Measurements from ENCODE around the gene SCNN1A.

Gene SCNN1A

DNA sequence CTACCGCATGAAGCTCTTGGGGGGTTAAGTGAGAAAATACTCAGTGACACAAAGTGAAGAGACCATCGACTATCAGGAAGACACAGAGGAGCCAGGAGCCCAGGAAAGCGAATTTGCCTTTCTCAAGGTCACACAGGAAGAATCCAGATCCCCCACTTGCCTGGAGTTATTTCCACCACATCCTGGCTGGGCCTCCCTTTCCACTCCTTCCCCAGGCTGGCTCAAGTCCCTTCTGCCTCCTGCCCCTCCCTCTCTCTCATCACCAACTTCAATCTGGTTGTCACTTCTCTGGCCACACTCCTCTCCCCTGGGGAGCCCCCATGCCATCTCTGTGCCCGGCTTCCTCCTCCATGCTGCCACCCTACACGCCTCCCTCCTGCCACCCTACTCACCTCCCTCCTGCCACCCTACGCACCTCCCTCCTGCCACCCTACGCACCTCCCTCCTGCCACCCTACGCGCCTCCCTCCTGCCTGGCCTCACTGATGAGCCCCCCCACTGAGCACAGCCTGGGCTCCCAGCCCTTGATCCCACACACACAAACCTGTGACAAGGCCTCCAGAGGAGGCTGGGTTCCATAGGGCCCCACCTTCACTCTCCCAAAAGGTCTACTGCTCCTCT is 6.3 kb downstream of the SCNN1A start:
- no peak for DNase-seq (ENCODE audit: low read depth)

DNA sequence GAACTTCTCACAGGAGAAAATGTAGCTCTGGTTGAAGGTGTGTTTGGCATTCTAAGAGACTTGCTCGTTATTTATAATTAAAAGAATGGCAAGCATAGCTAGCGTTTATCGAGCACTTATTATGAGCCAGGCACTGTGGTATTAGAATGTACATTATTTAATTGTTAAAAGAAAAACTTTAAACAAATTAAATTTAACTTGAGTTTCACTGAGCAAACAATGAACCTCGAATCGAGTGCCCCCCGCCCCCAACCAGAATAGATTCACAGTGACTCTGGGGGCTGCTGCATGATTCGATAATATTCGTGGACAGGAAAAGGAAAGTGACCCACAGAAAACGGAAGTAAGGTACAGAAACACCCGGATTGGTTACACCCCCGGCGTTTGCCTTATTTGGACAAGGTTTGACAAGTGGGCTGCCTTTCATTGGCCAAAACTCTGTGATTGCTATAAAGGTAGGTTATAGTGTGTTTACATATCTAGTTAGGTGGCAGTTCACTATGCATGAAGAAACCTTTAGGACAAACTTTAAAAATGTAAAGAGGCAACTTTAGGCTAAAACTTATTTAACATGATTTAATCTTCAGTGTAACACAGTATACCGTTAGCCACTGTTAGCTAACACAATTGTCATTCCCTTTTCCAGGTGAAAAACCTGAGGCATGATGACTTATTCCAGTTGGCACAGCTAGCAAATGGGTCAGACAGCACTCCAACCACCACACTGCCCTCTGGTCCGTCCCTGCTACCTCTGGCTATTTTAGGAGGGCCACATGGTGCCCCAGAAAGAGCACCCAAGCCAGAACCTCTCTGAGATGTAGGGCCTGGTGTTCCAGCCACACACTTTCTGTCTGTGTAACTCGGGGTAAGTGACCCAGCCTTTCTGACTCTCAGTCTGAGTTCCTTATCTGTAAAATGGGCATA is 7.1 kb downstream of the SCNN1A start:
- DNase-seq (ENCODE audit: low read depth), result no peak

GRCh38 chr12:6367065-6367968 is 8.0 kb downstream of the SCNN1A start:
- DNase-seq (ENCODE audit: low read depth), result no peak

- no peak for DNase-seq (ENCODE audit: low read depth)
Observed at GRCh38 chr12:6364044-6364374, 11.4 kb downstream of the SCNN1A start.

- DNase-seq (ENCODE audit: low read depth), result peak; percentile 45
Observed at GRCh38 chr12:6363330-6364043, 11.9 kb downstream of the SCNN1A start.

GRCh38 chr12:6363010-6363329 is 12.4 kb downstream of the SCNN1A start:
- no peak for DNase-seq (ENCODE audit: low read depth)

GRCh38 chr12:6362403-6362802 is 13.0 kb downstream of the SCNN1A start:
- DNase-seq (ENCODE audit: low read depth), result no peak

DNA sequence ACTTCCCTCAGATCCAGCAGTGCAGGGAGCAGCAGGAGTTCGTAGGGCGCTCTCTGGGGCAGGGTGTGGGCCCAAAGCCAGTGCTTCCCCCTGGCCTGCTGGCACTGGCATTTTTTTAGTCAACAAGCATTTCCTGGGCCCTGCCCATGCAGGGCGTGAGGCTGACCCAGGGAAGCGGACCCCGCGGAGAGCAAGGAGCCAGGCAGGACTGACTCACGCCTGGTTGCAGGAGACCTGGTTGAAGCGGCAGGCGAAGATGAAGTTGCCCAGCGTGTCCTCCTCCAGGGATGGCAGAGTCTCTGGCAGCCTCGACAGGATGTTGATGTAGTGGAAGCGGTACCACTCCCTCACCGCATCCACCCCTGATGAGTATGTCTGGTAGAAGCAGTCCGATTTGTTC is 13.5 kb downstream of the SCNN1A start:
- no peak for DNase-seq (ENCODE audit: low read depth)

DNA sequence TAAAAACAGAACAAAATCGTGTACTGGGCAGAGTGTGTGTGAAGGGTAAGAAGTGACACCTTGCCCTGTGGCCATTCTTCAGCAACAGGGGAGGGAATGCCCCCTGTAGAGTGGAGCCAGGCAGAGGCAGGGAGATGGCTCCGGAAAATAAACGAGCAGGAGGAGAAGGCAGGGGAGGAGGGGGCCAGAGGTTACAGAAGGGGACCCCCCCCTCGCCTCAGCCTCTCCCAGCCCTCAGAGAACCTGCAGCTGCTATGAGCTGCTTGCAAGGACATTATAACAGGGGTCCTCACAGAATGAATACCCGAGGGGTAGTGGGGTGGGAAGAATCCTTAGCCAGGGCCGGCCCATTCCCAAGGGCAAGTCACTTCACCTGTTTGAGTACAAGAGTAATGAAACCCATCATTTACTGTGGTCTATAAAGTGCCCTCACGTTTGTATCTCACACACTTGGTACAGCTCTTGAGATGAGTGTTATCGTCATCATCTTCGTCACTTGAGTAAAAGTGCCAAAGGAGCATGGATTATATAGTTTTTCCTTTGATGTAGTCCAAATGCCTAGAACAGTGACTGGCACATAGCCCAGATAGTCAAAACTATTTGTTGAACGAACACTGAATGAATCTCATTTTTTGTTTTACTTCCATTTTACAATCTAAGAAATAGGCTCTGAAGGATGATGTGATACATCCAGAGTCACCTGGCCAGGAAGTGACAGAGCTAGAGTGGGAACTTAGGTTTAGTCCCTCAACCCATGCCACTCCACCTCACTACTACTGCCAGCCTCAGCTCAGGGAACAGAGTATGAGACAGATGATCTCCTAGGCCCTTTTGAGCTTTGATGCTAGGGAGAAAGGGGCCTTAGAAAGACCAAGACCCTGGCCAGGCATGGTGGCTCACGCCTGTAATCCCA is 14.5 kb downstream of the SCNN1A start:
- no peak for DNase-seq (ENCODE audit: low read depth)

DNA sequence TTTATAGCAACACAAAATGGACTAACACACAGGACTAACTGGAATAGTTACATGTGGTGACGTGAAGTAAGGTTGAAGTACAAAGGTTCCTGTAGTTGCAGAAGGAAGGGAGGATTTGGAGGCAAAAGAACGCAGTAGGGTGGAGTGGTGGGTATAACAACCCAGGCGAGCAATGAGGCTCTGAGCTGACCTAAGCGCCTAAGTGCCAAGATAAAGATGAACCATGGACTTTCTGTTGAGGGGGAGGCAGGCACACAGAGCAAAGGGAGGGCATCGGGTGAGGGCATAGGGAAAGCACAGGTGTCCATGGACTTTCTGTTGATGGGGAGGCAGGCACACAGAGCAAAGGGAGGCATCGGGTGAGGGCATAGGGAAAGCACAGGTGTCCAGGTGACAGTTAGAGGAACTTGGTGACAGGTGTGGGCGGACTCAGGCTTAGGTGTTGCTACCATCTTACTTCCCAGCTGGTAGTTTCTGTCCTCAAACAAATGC is 15.2 kb downstream of the SCNN1A start:
- DNase-seq (ENCODE audit: low read depth), result no peak

GRCh38 chr12:6358881-6359280 is 16.5 kb downstream of the SCNN1A start:
- no peak for DNase-seq (ENCODE audit: low read depth)

GRCh38 chr12:6356374-6356820 is 19.0 kb downstream of the SCNN1A start:
- no peak for DNase-seq (ENCODE audit: low read depth)

GRCh38 chr12:6355491-6356373 is 19.6 kb downstream of the SCNN1A start:
- no peak for DNase-seq (ENCODE audit: low read depth)

- DNase-seq (ENCODE audit: low read depth), result no peak
Observed at GRCh38 chr12:6354495-6355393, 20.6 kb downstream of the SCNN1A start.

DNA sequence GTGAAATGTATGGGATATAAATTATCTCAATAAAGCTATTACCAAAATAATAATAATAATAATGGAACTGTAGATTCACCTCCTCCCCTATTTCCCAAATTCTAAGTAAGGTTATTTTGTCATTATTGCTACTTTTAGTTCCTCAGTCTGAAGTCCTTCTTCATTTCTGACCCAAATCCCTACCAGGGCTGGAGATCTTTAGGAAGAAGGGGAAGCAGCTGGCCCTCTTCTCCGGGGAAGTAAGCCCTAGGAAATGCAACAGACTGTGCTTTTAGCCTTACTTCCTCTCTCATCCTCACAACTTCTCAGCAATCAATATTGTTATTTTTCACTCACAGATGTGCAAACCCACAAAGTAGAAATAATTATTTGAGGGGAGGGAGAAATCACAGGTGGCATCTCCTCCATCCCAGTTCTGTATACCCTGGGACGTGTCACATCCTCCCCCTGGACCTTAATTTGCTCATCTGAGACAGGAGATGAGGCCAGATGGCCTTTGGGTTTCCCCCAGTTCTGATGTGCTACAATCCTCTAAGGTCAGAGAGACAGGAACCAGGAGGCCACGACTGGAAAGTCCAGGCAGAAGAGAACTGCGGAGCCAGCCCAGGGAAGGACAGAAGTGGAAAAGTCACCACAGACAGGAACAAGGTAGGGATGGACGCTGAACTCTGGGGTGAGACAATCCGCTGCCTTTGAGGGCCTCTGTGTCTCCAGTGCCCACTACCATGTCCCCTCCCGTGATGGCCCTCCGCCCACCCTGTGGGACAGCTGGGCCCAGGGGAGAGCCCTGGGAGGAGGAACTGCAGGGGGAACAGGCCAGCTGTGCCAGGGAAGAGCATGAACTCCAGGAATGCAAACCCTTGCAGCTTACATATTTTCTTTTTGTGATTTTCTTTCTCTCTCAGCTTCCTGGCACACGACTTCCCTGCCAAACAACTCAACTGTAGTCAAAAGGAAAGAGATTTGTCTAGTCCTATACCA is 22.9 kb downstream of the SCNN1A start:
- DNase-seq (ENCODE audit: low read depth), result no peak

GRCh38 chr12:6351622-6352021 is 23.7 kb downstream of the SCNN1A start:
- DNase-seq (ENCODE audit: low read depth), result no peak
